ENCODE measurements around the gene HECTD2. TPM values are rescaled to one million over a fixed set of nuclear protein-coding genes. Genes with fewer than 3 reads are reported as not detected.

HECTD2 gene
- total and polyA plus RNA-seq, 2 of the 8 experiments (the other 6 are each of a cell fraction or from before 2014, with no cell fraction given): 5.7 to 11.9 TPM

GRCh38 chr10:91432175-91432574, 22.0 kb downstream of the HECTD2 start:
- no peak for TF ChIP-seq EP300 (IDR thresholded peaks at IDR 0.05; ENCODE audit: borderline replicate concordance in 1 of 2, low read depth in 2 of 2, low read length in 2 of 2)
- no peak for TF ChIP-seq CHD2 (IDR thresholded peaks at IDR 0.05; ENCODE audit: low read length)
- TF ChIP-seq KDM1A (IDR thresholded peaks at IDR 0.05; ENCODE audit: borderline replicate concordance, low read length): no peak
- TF ChIP-seq SUZ12 (IDR thresholded peaks at IDR 0.05; ENCODE audit: low read length): no peak
- H3K27me3 ChIP-seq (replicated peaks in 1 of 4; ENCODE audit: control insufficient read depth in 3 of 4, extremely low read depth in 1 of 4, insufficient read depth in 3 of 4, low read length in 3 of 4): no peaks in the 10 kb centered on the region
- H3K23ac ChIP-seq (ENCODE audit: insufficient read length): no peak overlapping the region
- ChIA-PET POLR2A (ENCODE audit: partially characterized antibody) (no interaction called here), CTCF (ENCODE audit: partially characterized antibody) (no interaction called here)
- no peak overlapping the region for H3K4ac ChIP-seq (replicated peaks; ENCODE audit: insufficient read length, low read depth, low read length)
- H3K18ac ChIP-seq (ENCODE audit: extremely low read depth, low read length): no peak overlapping the region
- H3K4me1 ChIP-seq (replicated peaks in 1 of 4; ENCODE audit: control insufficient read depth in 3 of 4, insufficient read depth in 4 of 4, low read length in 3 of 4): no peaks in the 10 kb centered on the region
- H3K9ac ChIP-seq (replicated peaks in 1 of 4; ENCODE audit: extremely low read depth in 1 of 4, low read depth in 3 of 4, low read length in 3 of 4): no peak overlapping the region
- no peaks in the 10 kb centered on the region for H3K9me3 ChIP-seq (ENCODE audit: insufficient read depth in 2 of 2, low read depth in 1 of 2, low read length in 1 of 2)
- no peak overlapping the region for H4K5ac ChIP-seq (ENCODE audit: insufficient read length, low read depth, low read length)
- no peaks in the 10 kb centered on the region for H3K36me3 ChIP-seq (ENCODE audit: control insufficient read depth in 2 of 4, insufficient read depth in 4 of 4, low read length in 3 of 4)
- no peak overlapping the region for H4K8ac ChIP-seq (ENCODE audit: extremely low read depth, insufficient read depth, low read length)
- no peaks in the 10 kb centered on the region for H3K79me2 ChIP-seq (ENCODE audit: control insufficient read depth in 1 of 2, insufficient read depth in 2 of 2, low read length in 2 of 2)
- H2BK120ac ChIP-seq (replicated peaks; ENCODE audit: low read depth, low read length): no peak overlapping the region
- H2BK12ac ChIP-seq (ENCODE audit: low read depth, low read length): no peak overlapping the region
- no peaks in the 10 kb centered on the region for H3K79me1 ChIP-seq (ENCODE audit: low read depth, low read length)
- H2BK5ac ChIP-seq (ENCODE audit: low read depth, low read length): no peak overlapping the region
- H2BK20ac ChIP-seq (ENCODE audit: low read length): no peak overlapping the region
- DNase-seq (ENCODE audit: low read depth in 1 of 2, low spot score in 2 of 2): no peak
- H2AFZ ChIP-seq (ENCODE audit: low read length): no peak overlapping the region
- H2BK15ac ChIP-seq (ENCODE audit: low read length): no peak overlapping the region
- H4K91ac ChIP-seq (replicated peaks; ENCODE audit: insufficient read length, low read length): no peak overlapping the region
- no peak overlapping the region for H3K4me2 ChIP-seq (ENCODE audit: insufficient read depth in 1 of 2, low read depth in 2 of 2, low read length in 2 of 2)
- H3K56ac ChIP-seq (replicated peaks; ENCODE audit: insufficient read length, low read depth, low read length): no peak overlapping the region
- H3K4me3 ChIP-seq (ENCODE audit: extremely low read depth in 1 of 4, insufficient read depth in 2 of 4, low read depth in 3 of 4, low read length in 4 of 4): no peak overlapping the region
- 85% methylated on average over 2 of the region's 2 CpGs; no CpG with 5 or more reads in 1 of the 2 experiments for WGBS, 2 experiments (ENCODE audit: extremely low coverage in 1 of 2, insufficient coverage in 1 of 2, insufficient read length in 1 of 2, insufficient replicate concordance in 2 of 2, low coverage in 1 of 2, low lambda C conversion rate in 2 of 2, missing lambda C conversion rate in 1 of 2)
- H3K14ac ChIP-seq (ENCODE audit: insufficient read length): no peak overlapping the region
- H4K20me1 ChIP-seq (replicated peaks in 1 of 2; ENCODE audit: control insufficient read depth in 1 of 2, insufficient read depth in 2 of 2, low read length in 2 of 2): no peaks in the 10 kb centered on the region
- no peak for FAIRE-seq
- no peak overlapping the region for H2AK5ac ChIP-seq (ENCODE audit: low read depth, low read length)
- H3K23me2 ChIP-seq (ENCODE audit: low read depth, low read length): no peaks in the 10 kb centered on the region
- H3K27ac ChIP-seq (ENCODE audit: low read depth, low read length): no peak overlapping the region

All from H1 (cell line).